Measurements from ENCODE around the gene TNS1. TPM values are rescaled to one million over a fixed set of nuclear protein-coding genes. Genes with fewer than 3 reads are reported as not detected.

The TNS1 gene
- total RNA-seq, 4 donors from 2014 or later = 169 to 316 (median 229) TPM

GRCh38 chr2:217868911-217869334, 133.9 kb downstream of the TNS1 start:
- DNase-seq = no peak

DNA sequence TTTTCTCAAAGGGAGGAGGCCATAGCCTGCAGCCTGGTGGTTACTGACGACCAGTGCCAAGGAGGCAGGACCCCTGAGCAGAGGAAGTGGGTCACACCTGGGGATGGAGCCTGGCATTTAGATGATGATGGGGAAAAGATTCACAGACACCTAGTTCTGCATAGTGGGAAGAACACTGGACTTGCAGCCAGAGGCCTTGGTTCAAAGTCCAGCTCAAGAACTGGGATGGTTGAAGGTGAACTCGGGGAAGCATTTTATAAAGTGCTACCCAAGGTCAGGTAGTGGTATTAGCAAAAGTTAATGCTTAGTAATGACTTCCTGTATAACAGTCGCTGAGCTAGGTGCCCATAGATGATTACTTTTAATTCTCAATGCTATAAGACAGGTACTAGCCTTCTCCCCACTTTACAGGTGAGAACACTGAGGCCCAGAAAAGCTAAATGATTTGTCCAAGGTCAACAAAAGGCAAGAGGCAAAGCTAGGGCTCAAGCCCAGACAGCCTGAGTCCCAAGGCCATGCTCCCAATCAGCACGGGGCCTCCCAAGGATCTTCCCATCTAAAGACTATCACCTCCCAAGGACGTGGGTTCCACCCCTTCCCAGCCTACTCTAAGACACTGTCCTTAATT, 134.4 kb downstream of the TNS1 start:
- H3K36me3 ChIP-seq = peaks cover 53% of the 10 kb centered on the region in 2 donors

More at GRCh38 chr2:217868911-217869334, 133.9 kb downstream of the TNS1 start:
- Histone ChIP-seq H3K4me3 (replicated peaks in 1 of 3) (no peak overlapping the region), H3K4me1 (no peaks in the 10 kb centered on the region), H3K36me3 (peaks cover 47 to 53% of the 10 kb centered on the region in 2 donors), H3K27ac (no peak overlapping the region), H3K9me3 (no peaks in the 10 kb centered on the region), H3K27me3 (no peaks in the 10 kb centered on the region)
- intact Hi-C loops (cut with DNase I) = no loop called here
- 73 to 95% methylated on average over 3 of the region's 3 CpGs for WGBS, 2 donors
- no peak for TF ChIP-seq POLR2A (IDR thresholded peaks at IDR 0.05)
- TF ChIP-seq, protein P1, sequence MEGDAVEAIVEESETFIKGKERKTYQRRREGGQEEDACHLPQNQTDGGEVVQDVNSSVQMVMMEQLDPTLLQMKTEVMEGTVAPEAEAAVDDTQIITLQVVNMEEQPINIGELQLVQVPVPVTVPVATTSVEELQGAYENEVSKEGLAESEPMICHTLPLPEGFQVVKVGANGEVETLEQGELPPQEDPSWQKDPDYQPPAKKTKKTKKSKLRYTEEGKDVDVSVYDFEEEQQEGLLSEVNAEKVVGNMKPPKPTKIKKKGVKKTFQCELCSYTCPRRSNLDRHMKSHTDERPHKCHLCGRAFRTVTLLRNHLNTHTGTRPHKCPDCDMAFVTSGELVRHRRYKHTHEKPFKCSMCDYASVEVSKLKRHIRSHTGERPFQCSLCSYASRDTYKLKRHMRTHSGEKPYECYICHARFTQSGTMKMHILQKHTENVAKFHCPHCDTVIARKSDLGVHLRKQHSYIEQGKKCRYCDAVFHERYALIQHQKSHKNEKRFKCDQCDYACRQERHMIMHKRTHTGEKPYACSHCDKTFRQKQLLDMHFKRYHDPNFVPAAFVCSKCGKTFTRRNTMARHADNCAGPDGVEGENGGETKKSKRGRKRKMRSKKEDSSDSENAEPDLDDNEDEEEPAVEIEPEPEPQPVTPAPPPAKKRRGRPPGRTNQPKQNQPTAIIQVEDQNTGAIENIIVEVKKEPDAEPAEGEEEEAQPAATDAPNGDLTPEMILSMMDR (IDR thresholded peaks at IDR 0.05) = no peak

GRCh38 chr2:217866457-217866856, 136.3 kb downstream of the TNS1 start:
- Histone ChIP-seq H3K27ac (no peak overlapping the region), H3K4me3 (replicated peaks in 1 of 3) (no peak overlapping the region), H3K9me3 (no peaks in the 10 kb centered on the region), H3K36me3 (peaks cover 51 to 54% of the 10 kb centered on the region in 2 donors), H3K27me3 (no peaks in the 10 kb centered on the region), H3K4me1 (no peaks in the 10 kb centered on the region)
- no peak for DNase-seq
- WGBS, 2 donors = 74% methylated on average over 3 of the region's 3 CpGs; no CpG with 5 or more reads in 1 of the 2 donors
- no peak for TF ChIP-seq POLR2A (IDR thresholded peaks at IDR 0.05)
- TF ChIP-seq, protein P1 (IDR thresholded peaks at IDR 0.05) = no peak
- intact Hi-C loops (cut with DNase I) = no loop called here

More for the DNA sequence above, 134.4 kb downstream of the TNS1 start:
- no peak for TF ChIP-seq POLR2A (IDR thresholded peaks at IDR 0.05)
- TF ChIP-seq, protein P1 (IDR thresholded peaks at IDR 0.05) = no peak
- Histone ChIP-seq H3K27me3 (no peaks in the 10 kb centered on the region), H3K9me3 (no peaks in the 10 kb centered on the region), H3K27ac (no peak overlapping the region), H3K4me3 (replicated peaks in 1 of 3) (no peak overlapping the region), H3K4me1 (no peaks in the 10 kb centered on the region)
- intact Hi-C loops (cut with DNase I) = no loop called here
- WGBS, 2 donors = 90 to 93% methylated on average over 5 of the region's 5 CpGs
- no peak for DNase-seq

GRCh38 chr2:217864963-217865772, 137.6 kb downstream of the TNS1 start:
- peaks cover 38 to 48% of the 10 kb centered on the region in 2 donors for H3K36me3 ChIP-seq
- no peaks in the 10 kb centered on the region for H3K27me3 ChIP-seq
- intact Hi-C loops (cut with DNase I) = no loop called here
- DNase-seq = no peak
- H3K27ac ChIP-seq = no peak overlapping the region
- H3K4me3 ChIP-seq (replicated peaks in 1 of 3) = no peak overlapping the region
- WGBS, 2 donors = 69 to 87% methylated on average over 3 of the region's 3 CpGs
- no peaks in the 10 kb centered on the region for H3K9me3 ChIP-seq
- TF ChIP-seq, protein P1 (IDR thresholded peaks at IDR 0.05) = no peak
- no peak for TF ChIP-seq POLR2A (IDR thresholded peaks at IDR 0.05)
- H3K4me1 ChIP-seq = no peaks in the 10 kb centered on the region

DNA sequence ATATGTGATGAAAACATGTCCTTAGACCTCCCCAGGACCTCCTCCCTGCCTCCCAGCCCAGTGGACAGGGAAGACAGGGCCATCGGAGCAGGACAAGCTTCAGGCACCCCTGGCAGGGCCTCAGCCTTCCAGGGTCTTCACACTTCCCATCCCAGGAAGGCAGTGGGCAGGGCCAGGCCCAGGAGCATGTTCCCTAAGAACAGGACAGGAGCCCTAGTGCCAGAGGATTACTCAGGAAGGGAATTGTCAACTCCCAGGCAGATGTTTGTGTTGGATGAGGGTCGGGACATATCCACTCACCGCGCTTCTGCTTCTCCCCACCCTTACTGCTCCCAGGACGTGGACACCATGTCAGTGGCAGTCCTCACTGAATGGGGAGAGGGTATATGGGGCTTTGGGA, 138.9 kb downstream of the TNS1 start:
- Histone ChIP-seq H3K9me3 (no peaks in the 10 kb centered on the region), H3K4me1 (peaks cover 11 to 12% of the 10 kb centered on the region in 2 donors), H3K4me3 (replicated peaks in 1 of 3) (no peak overlapping the region), H3K36me3 (peaks cover 36 to 47% of the 10 kb centered on the region in 2 donors), H3K27me3 (no peaks in the 10 kb centered on the region), H3K27ac (peak overlapping the region in 1 of 3 donors; percentile 37)
- WGBS, 2 donors = 58 to 83% methylated on average over 5 of the region's 5 CpGs
- no peak for DNase-seq
- TF ChIP-seq, protein P1 (IDR thresholded peaks at IDR 0.05) = no peak
- no peak for TF ChIP-seq POLR2A (IDR thresholded peaks at IDR 0.05)
- intact Hi-C loops (cut with DNase I) = no loop called here

All from thyroid gland (tissue), 4 donors.